Cardiac muscle cell (in vitro differentiated cells and primary cell): ENCODE data around the gene PRIM2. TPM values are rescaled to one million over a fixed set of nuclear protein-coding genes. Genes with fewer than 3 reads are reported as not detected.
A peak's percentile ranks its signal among the peaks of the same experiment; 100 is the strongest.
"Not testable (repeated sequence)": the region's sequence is repeated elsewhere in the genome, so short reads cannot be mapped to it uniquely, and the experiment has no call there.

Experiments used
- DNase-seq, 2 donors: peaks; one replicate each; pipeline versions ENCODE4 v3.0.0 to v3.0.0-alpha.2; 2010 to 2017; ENCODE audit warnings: low read depth in 1 of 2, low spot score in 1 of 2
- H3K27ac ChIP-seq: fragments of 200-600 bp; sonication (generic); 2 replicates; pipeline ENCODE4 v1.5.1; 2016
- H3K27me3 ChIP-seq: fragments of 200-600 bp; sonication (generic); 2 replicates; pipeline ENCODE4 v1.6.0; 2016; ENCODE audit warnings: control low read depth
- H3K36me3 ChIP-seq: fragments of 200-600 bp; sonication (generic); 2 replicates; pipeline ENCODE4 v1.5.1; 2016; ENCODE audit warnings: control low read depth
- H3K4me1 ChIP-seq: fragments of 200-600 bp; sonication (generic); 2 replicates; pipeline ENCODE4 v1.8.1; 2017; ENCODE audit warnings: low read depth, mild to moderate bottlenecking, mixed run types
- H3K4me3 ChIP-seq: fragments of 200-600 bp; sonication (generic); 2 replicates; pipeline ENCODE4 v1.5.1; 2016; ENCODE audit warnings: mild to moderate bottlenecking
- H3K9me3 ChIP-seq: fragments of 200-600 bp; sonication (generic); 2 replicates; pipeline ENCODE4 v1.5.1; 2017; ENCODE audit warnings: low read depth, mild to moderate bottlenecking, control low read depth
- polyA plus RNA-seq: library from polyadenylated mRNA; unstranded; fragments of >200 nt; fragmentation: Nextera tagmentation; extraction: Ambion mirVana; gene quantifications from 2 replicates; pipeline ENCODE4 v1.2.1, GENCODE V29; 2016
- total RNA-seq: library from RNA; depleted of rRNA; stranded (reverse); fragments of >200 nt; gene quantifications from 2 replicates; pipeline ENCODE4 v1.2.3, GENCODE V29; 2016
- TF ChIP-seq, protein P1 (sequence below): IDR thresholded peaks from 2 replicates; pipeline ENCODE4 v1.5.1; 2012; ENCODE audit warnings: low read depth, mild to moderate bottlenecking, low read length

PRIM2 gene
- total and polyA plus RNA-seq, 2 experiments from 2014 or later = 6.2 to 7.4 TPM

DNA sequence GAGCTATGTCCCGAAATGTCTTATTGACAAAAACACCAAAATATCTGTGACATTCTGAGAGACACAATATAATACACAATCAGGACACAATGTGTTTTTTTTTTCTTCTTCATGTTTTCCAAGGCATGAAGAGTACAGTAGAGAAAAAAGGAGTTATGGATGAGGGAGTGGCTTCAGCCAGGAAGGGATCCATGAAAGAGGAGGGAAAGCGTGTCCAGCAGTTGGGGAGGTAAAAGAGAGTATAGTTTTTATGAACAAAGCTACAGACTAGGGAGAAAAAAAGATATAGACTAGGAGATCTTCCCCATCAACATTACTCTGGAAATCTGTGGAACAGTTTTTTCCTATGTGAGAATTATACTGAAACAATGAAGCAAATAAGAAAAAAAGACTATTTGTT is 38.9 kb upstream of the PRIM2 start:
- TF ChIP-seq, protein P1, sequence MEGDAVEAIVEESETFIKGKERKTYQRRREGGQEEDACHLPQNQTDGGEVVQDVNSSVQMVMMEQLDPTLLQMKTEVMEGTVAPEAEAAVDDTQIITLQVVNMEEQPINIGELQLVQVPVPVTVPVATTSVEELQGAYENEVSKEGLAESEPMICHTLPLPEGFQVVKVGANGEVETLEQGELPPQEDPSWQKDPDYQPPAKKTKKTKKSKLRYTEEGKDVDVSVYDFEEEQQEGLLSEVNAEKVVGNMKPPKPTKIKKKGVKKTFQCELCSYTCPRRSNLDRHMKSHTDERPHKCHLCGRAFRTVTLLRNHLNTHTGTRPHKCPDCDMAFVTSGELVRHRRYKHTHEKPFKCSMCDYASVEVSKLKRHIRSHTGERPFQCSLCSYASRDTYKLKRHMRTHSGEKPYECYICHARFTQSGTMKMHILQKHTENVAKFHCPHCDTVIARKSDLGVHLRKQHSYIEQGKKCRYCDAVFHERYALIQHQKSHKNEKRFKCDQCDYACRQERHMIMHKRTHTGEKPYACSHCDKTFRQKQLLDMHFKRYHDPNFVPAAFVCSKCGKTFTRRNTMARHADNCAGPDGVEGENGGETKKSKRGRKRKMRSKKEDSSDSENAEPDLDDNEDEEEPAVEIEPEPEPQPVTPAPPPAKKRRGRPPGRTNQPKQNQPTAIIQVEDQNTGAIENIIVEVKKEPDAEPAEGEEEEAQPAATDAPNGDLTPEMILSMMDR = no peak

GRCh38 chr6:57279013-57279412 is 38.4 kb upstream of the PRIM2 start:
- TF ChIP-seq, protein P1 = no peak
- Histone ChIP-seq H3K9me3 (no peaks in the 10 kb centered on the region), H3K36me3 (no peaks in the 10 kb centered on the region), H3K27me3 (no peaks in the 10 kb centered on the region), H3K4me1 (no peaks in the 10 kb centered on the region), H3K27ac (no peak overlapping the region), H3K4me3 (no peak overlapping the region)
- DNase-seq = no peak

More for the DNA sequence above, 38.9 kb upstream of the PRIM2 start:
- Histone ChIP-seq H3K4me3 (no peak overlapping the region), H3K9me3 (no peaks in the 10 kb centered on the region), H3K4me1 (no peaks in the 10 kb centered on the region), H3K36me3 (no peaks in the 10 kb centered on the region), H3K27ac (no peak overlapping the region), H3K27me3 (no peaks in the 10 kb centered on the region)
- DNase-seq = no peak

GRCh38 chr6:57283106-57283505 is 34.3 kb upstream of the PRIM2 start:
- Histone ChIP-seq H3K9me3 (no peaks in the 10 kb centered on the region), H3K27me3 (no peaks in the 10 kb centered on the region), H3K27ac (no peak overlapping the region), H3K4me3 (no peak overlapping the region), H3K4me1 (no peaks in the 10 kb centered on the region), H3K36me3 (no peaks in the 10 kb centered on the region)
- TF ChIP-seq, protein P1 = no peak
- DNase-seq = no peak

DNA sequence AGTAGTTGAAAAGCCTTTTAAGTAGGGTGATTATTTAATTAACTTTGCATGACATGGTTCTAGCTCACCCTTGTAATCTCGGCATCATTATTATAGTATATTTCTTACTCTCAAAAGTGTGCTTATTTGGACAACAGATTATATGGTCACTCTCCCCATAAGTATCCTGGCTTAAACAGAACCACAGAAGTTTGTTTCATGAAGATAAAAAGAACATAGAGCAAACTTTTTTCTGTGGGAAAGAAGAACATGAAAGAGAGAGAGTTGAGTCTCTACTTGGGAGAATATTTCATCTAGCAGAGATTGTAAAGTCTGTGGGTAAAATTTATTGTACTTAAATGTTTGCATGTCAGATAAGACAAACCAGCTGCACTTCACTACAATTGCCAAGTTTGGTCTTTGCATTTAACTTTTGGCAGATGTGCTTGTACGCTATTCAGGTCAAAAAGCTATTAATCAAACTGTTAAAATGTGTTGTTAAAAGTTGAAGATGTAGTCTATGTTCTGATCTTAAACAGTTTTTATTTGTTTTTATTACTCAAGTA is 33.4 kb upstream of the PRIM2 start:
- TF ChIP-seq, protein P1 = no peak
- DNase-seq = peak in 1 of 2 donors; percentile 77
- Histone ChIP-seq H3K4me1 (no peaks in the 10 kb centered on the region), H3K9me3 (no peaks in the 10 kb centered on the region), H3K27me3 (no peaks in the 10 kb centered on the region), H3K27ac (no peak overlapping the region), H3K36me3 (no peaks in the 10 kb centered on the region), H3K4me3 (no peak overlapping the region)

DNA sequence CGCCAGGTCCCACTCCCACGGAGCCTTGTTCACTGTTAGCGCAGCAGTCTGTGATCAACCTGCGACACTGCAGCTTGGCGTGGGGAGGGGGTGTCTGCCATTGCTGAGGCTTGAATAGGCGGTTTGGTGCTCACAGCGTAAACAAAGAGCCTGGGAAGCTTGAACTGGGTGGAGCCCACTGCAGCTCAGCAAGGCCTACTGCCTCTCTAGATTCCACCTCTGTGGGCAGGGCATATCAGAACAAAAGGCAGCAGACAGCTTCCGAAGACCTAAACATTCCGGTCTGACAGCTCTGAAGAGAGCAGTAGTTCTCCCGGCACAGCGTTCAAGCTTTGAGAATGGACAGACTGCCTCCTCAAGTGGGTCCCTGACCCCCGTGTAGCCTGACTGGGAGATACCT is 29.3 kb upstream of the PRIM2 start:
- not testable (repeated sequence) for H3K27me3 ChIP-seq, H3K9me3 ChIP-seq, H3K4me1 ChIP-seq, DNase-seq, H3K36me3 ChIP-seq, H3K4me3 ChIP-seq
- peak overlapping the region; percentile 60 for H3K27ac ChIP-seq

DNA sequence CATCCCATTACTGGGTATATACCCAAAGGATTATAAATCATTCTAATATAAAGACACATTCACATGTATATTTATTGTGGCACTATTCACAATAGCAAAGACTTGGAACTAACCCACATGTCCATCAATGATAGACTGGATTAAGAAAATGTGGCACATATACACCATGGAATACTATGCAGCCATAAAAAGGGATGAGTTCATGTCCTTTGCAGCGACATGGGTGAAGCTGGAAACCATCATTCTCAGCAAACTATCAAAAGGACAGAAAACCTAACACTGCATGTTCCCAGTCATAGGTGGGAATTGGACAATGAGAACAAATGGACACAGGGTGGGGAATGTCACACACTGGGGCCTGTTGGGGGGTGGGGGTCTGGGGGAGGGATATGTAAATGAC is 24.0 kb upstream of the PRIM2 start:
- not testable (repeated sequence) for DNase-seq, H3K27ac ChIP-seq, H3K36me3 ChIP-seq, H3K4me3 ChIP-seq, H3K27me3 ChIP-seq, H3K4me1 ChIP-seq, H3K9me3 ChIP-seq
